OCI-LY3 (cell line): ENCODE measurements around the gene CRYL1.

Source experiments
- CTCF ChIP-seq: fragments of 200-600, 300-600 bp; sonication (generic); IDR thresholded peaks from 2 replicates; pipeline ENCODE4 v1.5.1; 2014; ENCODE audit warnings: antibody characterized with exemption, low read length, low read depth
- EZH2phosphoT487 ChIP-seq: fragments of 200-600 bp; shearing (Covaris generic); IDR thresholded peaks from 2 replicates; pipeline ENCODE4 v1.6.1; 2018; ENCODE audit warnings: antibody characterized with exemption, mixed run types, low read depth

GRCh38 chr13:20404488-20405222 is 121.0 kb downstream of the CRYL1 start:
- TF ChIP-seq CTCF (no peak), EZH2phosphoT487 (no peak)
